ENCODE data around the gene ABCA1.

GRCh38 chr9:104868687-104869404 lies 59.1 kb downstream of the ABCA1 start:
- TF ChIP-seq SMC3 (IDR thresholded peaks at IDR 0.05; ENCODE audit: low read length) (no peak), ZNF260 (CRISPR knock-in tag; IDR thresholded peaks at IDR 0.05; ENCODE audit: borderline replicate concordance, low read depth) (no peak), TFAP4 (IDR thresholded peaks at IDR 0.05; ENCODE audit: borderline replicate concordance, low read depth) (no peak), SRF (IDR thresholded peaks at IDR 0.05; ENCODE audit: low read depth, low read length) (no peak)
